Fibroblast of lung (primary cell): Measurements from ENCODE around the gene MYO5B.

Experiments
- CTCF ChIP-seq, 2 donors: IDR thresholded peaks in 1 of 2; conservative IDR thresholded peaks in 1 of 2; 1 replicate in 1 of 2; 2 replicates in 1 of 2; pipeline ENCODE4 v1.5.1; 2011 to 2012; ENCODE audit warnings: low read length in 2 of 2, control low read depth in 1 of 2, inconsistent platforms in 1 of 2, low read depth in 1 of 2, mild to moderate bottlenecking in 1 of 2
- EZH2 ChIP-seq: IDR thresholded peaks from 2 replicates; pipeline ENCODE4 v1.5.1; 2012; ENCODE audit warnings: low read length, control low read depth, mild to moderate bottlenecking; ENCODE audit errors: missing control alignments

GRCh38 chr18:50199346-50199855, 4.5 kb upstream of the MYO5B start:
- no peak for TF ChIP-seq CTCF (conservative IDR thresholded peaks at IDR 0.05 in 1 of 2, IDR thresholded peaks at IDR 0.05 in 1 of 2; ENCODE audit: low read depth in 1 of 2, low read length in 2 of 2)
- no peak for TF ChIP-seq EZH2
